Posterior cingulate gyrus (tissue), 11 donors: ENCODE measurements around the gene SAMD4A.
A peak's percentile ranks its signal among the peaks of the same experiment; 100 is the strongest.

Experiments
- DNase-seq, 10 donors: peaks; one replicate each; pipeline versions ENCODE4 v3.0.0 to v3.0.0-alpha.2; 2020 to 2021; ENCODE audit warnings: mixed read lengths in 3 of 10
- intact Hi-C: fragments of 100-400 bp; cut with DNase I; formaldehyde crosslinking; loops from one replicate; pipeline ENCODE4 v1.15.1; 2023

Gene SAMD4A

GRCh38 chr14:54772451-54772881, 205.5 kb downstream of the SAMD4A start:
- intact Hi-C loops, result loop anchor here (5.0 to 10.0 kb wide), 2 partner anchors 80 to 268 kb away; partner anchors contain the start of gene CGRRF1
- no peak for DNase-seq

- intact Hi-C loops, result loop anchor here (1.0 to 10.0 kb wide), 3 partner anchors 81 to 269 kb away; partner anchors contain the start of gene CGRRF1
- peak in 6 of 10 donors; percentile 37 to 91 (median 58) for DNase-seq
Observed at GRCh38 chr14:54773171-54774006, 206.5 kb downstream of the SAMD4A start.

- DNase-seq, result no peak
- intact Hi-C loops, result loop anchor here (1.0 to 10.0 kb wide), 3 partner anchors 83 to 270 kb away; partner anchors contain the start of gene CGRRF1
Observed at GRCh38 chr14:54774824-54775223, 207.9 kb downstream of the SAMD4A start.

GRCh38 chr14:54775486-54776140, 208.7 kb downstream of the SAMD4A start:
- no peak for DNase-seq
- intact Hi-C loops, result loop anchor here (10.0 kb wide), 1 partner anchor 271 kb away; the partner anchor contains the start of gene CGRRF1

- intact Hi-C loops, result loop anchor here (10.0 kb wide), 1 partner anchor 272 kb away; the partner anchor contains the start of gene CGRRF1
- DNase-seq, result peak in 4 of 10 donors; percentile 32 to 91 (median 68)
Observed at GRCh38 chr14:54776361-54777001, 209.6 kb downstream of the SAMD4A start.

- no peak for DNase-seq
- intact Hi-C loops, result loop anchor here (10.0 kb wide), 1 partner anchor 273 kb away; the partner anchor contains the start of gene CGRRF1
Observed at GRCh38 chr14:54777395-54777794, 210.5 kb downstream of the SAMD4A start.

GRCh38 chr14:54778618-54779345, 211.9 kb downstream of the SAMD4A start:
- DNase-seq, result peak in 2 of 10 donors; percentile 24 to 75
- intact Hi-C loops, result loop anchor here (10.0 kb wide), 1 partner anchor 274 kb away; the partner anchor contains the start of gene CGRRF1

GRCh38 chr14:54781080-54781479, 214.2 kb downstream of the SAMD4A start:
- intact Hi-C loops, result no loop called here
- no peak for DNase-seq

GRCh38 chr14:54781961-54782750, 215.2 kb downstream of the SAMD4A start:
- DNase-seq, result no peak
- intact Hi-C loops, result no loop called here

GRCh38 chr14:54782751-54783659, 216.1 kb downstream of the SAMD4A start:
- intact Hi-C loops, result no loop called here

GRCh38 chr14:54783660-54784015, 216.7 kb downstream of the SAMD4A start:
- intact Hi-C loops, result no loop called here
- DNase-seq, result no peak

More at GRCh38 chr14:54782751-54783659, 216.1 kb downstream of the SAMD4A start:
- DNase-seq, result no peak

- DNase-seq, result no peak
- intact Hi-C loops, result no loop called here
Observed at GRCh38 chr14:54784060-54784459, 217.1 kb downstream of the SAMD4A start.

- intact Hi-C loops, result no loop called here
- peak in 3 of 10 donors; percentile 39 to 82 (median 53) for DNase-seq
Observed at GRCh38 chr14:54784657-54785056, 217.7 kb downstream of the SAMD4A start.

- peak in 1 of 10 donors; percentile 83 for DNase-seq
- intact Hi-C loops, result no loop called here
Observed at GRCh38 chr14:54785136-54785777, 218.3 kb downstream of the SAMD4A start.

- intact Hi-C loops, result no loop called here
- no peak for DNase-seq
Observed at GRCh38 chr14:54785778-54786770, 219.1 kb downstream of the SAMD4A start.

GRCh38 chr14:54786838-54787237, 219.9 kb downstream of the SAMD4A start:
- peak in 1 of 10 donors; percentile 81 for DNase-seq
- intact Hi-C loops, result no loop called here
